Colonic mucosa (tissue), 4 donors: ENCODE data around the gene ENG. TPM values are rescaled to one million over a fixed set of nuclear protein-coding genes. Genes with fewer than 3 reads are reported as not detected.
A peak's percentile ranks its signal among the peaks of the same experiment; 100 is the strongest.

Experiments
- DNase-seq: peaks from one replicate; pipeline ENCODE4 v3.0.0-alpha.2; 2020
- H3K27ac ChIP-seq: fragments of 200-600 bp; one replicate; pipeline ENCODE4 v1.8.0; 2021
- H3K27me3 ChIP-seq: fragments of 200-600 bp; one replicate; pipeline ENCODE4 v1.8.0; 2021
- H3K36me3 ChIP-seq: fragments of 200-600 bp; one replicate; pipeline ENCODE4 v1.8.0; 2021
- H3K4me1 ChIP-seq: fragments of 200-600 bp; one replicate; pipeline ENCODE4 v1.8.0; 2021; ENCODE audit warnings: mild to moderate bottlenecking
- H3K4me3 ChIP-seq: fragments of 200-600 bp; one replicate; pipeline ENCODE4 v1.8.0; 2021
- H3K9ac ChIP-seq, 2 donors: one replicate each; pipeline ENCODE4 v1.7.0; 2013; ENCODE audit warnings: control low read depth in 2 of 2, low read depth in 2 of 2, low read length in 2 of 2
- H3K9me3 ChIP-seq: fragments of 200-600 bp; one replicate; pipeline ENCODE4 v1.8.0; 2021
- intact Hi-C: fragments of 100-400 bp; cut with DNase I; formaldehyde crosslinking; loops from one replicate; pipeline ENCODE4 v1.14.1; 2022
- total RNA-seq, 2 donors: library from RNA; stranded (reverse); fragmentation: NEBNext Ultra II Directional in 1 of 2; extraction: Animal tissue kit (Norgen Biotek cat#: 25700) in 1 of 2; gene quantifications; one replicate each; pipeline ENCODE4 v1.2.1, GENCODE V29; 2021
- TF ChIP-seq, protein P1 (sequence below): fragments of 200-600 bp; IDR thresholded peaks from one replicate; pipeline ENCODE4 v1.8.0; 2022; ENCODE audit warnings: antibody characterized with exemption, mild to moderate bottlenecking
- donor health status: healthy.
- donor health status: DM: no; HTN: no; CAD: no.
- donor health status: DM: no; HTN: no; CAD: no.

The ENG gene
- total RNA-seq, 2 donors from 2014 or later, result 15.4 to 34.5 TPM

DNA sequence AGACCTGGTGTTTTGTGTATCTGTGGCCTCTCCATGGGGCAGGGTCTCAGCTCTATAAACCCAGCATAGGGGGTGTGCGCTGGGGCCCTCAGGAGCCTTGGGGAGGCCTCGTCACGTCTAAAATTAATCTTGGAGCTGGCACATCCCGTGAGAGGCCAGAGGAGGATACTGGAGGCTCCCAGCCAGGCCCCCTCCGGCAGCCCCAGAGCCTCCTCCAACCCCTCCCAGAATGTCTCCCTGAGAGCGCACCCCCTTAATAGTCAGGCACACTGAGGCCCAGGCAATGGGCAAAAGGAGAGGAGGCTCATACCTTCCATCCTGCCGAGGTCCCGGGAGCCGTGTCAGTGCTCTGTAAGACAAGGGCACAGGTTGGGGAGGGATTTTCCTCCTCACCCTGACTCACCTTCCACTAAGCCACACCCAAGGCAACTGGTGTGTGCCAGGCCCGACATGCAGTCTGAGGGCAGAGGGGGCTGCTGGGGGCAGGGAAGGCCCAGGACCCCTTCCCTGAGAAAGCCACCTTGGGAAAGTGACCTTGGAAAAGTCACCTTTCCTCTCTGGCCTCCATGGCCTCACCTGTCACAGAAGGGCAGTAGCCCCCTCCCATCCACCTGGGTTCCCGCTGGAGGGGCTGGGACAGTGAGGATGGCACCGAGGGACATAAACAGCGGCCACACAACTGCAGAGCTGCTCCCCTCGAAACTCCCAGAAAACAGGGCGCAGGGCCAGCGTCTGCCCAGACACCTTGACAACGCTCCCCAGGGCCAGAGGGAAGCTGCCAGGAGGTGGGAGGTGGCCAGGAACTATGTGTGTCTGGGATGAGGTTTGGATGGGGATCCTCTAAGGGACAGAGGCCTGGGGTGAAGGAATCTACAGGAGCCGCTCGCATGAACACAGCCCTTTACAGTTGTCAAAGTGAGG lies 20.1 kb upstream of the ENG start:
- no peak overlapping the region for H3K4me3 ChIP-seq
- peak overlapping the region; percentile 7 for H3K27ac ChIP-seq

DNA sequence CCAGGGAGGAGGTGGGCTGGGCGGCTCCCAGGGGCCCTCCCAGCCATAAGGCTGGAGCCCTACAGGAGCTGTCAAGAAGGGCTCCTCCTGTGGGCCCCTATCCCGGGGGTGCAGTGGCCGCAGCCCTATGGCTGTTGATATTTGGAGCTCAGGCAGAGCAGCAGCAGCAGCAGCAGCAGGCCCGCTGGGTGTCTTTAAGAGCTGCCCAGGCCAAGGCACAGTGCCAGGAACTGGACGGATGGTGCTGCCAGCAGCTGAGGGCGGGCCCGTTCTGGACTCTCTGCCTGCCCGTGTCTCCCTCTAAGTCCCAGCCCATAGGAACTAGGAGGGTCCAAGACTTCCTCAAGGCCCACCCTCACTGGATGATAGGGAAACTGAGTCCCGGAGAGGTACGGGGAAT lies 19.4 kb upstream of the ENG start:
- intact Hi-C loops, result loop anchor here (10.0 kb wide), 1 partner anchor 69 kb away; the partner anchor contains the start of gene FPGS
- Histone ChIP-seq H3K9ac (peak overlapping the region in 1 of 2 donors; percentile 59), H3K27ac (peak overlapping the region; percentile 7), H3K4me3 (no peak overlapping the region), H3K27me3 (no peaks in the 10 kb centered on the region), H3K36me3 (no peaks in the 10 kb centered on the region), H3K4me1 (peaks cover 23% of the 10 kb centered on the region), H3K9me3 (no peaks in the 10 kb centered on the region)
- DNase-seq, result peak; percentile 62
- TF ChIP-seq, protein P1, sequence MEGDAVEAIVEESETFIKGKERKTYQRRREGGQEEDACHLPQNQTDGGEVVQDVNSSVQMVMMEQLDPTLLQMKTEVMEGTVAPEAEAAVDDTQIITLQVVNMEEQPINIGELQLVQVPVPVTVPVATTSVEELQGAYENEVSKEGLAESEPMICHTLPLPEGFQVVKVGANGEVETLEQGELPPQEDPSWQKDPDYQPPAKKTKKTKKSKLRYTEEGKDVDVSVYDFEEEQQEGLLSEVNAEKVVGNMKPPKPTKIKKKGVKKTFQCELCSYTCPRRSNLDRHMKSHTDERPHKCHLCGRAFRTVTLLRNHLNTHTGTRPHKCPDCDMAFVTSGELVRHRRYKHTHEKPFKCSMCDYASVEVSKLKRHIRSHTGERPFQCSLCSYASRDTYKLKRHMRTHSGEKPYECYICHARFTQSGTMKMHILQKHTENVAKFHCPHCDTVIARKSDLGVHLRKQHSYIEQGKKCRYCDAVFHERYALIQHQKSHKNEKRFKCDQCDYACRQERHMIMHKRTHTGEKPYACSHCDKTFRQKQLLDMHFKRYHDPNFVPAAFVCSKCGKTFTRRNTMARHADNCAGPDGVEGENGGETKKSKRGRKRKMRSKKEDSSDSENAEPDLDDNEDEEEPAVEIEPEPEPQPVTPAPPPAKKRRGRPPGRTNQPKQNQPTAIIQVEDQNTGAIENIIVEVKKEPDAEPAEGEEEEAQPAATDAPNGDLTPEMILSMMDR, result no peak

More for the DNA sequence above, 20.1 kb upstream of the ENG start:
- no peaks in the 10 kb centered on the region for H3K36me3 ChIP-seq
- DNase-seq, result no peak
- no peaks in the 10 kb centered on the region for H3K9me3 ChIP-seq
- peak overlapping the region in 1 of 2 donors; percentile 59 for H3K9ac ChIP-seq
- TF ChIP-seq, protein P1, result no peak
- intact Hi-C loops, result loop anchor here (10.0 kb wide), 1 partner anchor 70 kb away; the partner anchor contains the start of gene FPGS
- no peaks in the 10 kb centered on the region for H3K27me3 ChIP-seq
- peaks cover 23% of the 10 kb centered on the region for H3K4me1 ChIP-seq

DNA sequence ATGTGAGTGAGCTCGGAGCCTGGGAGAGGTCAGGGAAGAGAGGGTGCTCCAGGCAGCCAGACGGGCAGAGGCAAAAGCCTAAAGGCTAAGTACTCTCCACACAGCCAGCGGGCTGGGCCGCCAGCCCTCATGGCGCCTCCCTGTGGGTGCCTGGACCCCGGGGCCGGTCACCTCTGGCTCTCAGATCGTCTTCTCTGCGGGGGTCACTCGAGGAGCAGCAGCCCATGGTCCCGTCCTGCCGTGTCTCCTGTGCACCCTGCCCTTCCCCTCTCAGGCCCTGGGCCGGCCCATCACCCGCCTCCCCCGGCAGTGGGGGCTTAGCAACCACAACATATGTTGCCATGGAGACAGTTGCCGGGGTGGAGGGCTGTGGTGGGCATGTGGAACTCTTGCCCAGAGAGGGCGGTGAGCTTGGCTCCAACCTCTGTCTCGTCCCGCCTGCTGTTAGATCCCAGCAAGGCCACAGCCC lies 18.8 kb upstream of the ENG start:
- H3K4me1 ChIP-seq, result peaks cover 23% of the 10 kb centered on the region
- no peak overlapping the region for H3K4me3 ChIP-seq
- H3K27me3 ChIP-seq, result no peaks in the 10 kb centered on the region
- intact Hi-C loops, result loop anchor here (10.0 kb wide), 1 partner anchor 68 kb away; the partner anchor contains the start of gene FPGS
- no peak for DNase-seq
- H3K36me3 ChIP-seq, result no peaks in the 10 kb centered on the region
- H3K9me3 ChIP-seq, result no peaks in the 10 kb centered on the region
- TF ChIP-seq, protein P1, result no peak
- no peak overlapping the region for H3K9ac ChIP-seq
- no peak overlapping the region for H3K27ac ChIP-seq

DNA sequence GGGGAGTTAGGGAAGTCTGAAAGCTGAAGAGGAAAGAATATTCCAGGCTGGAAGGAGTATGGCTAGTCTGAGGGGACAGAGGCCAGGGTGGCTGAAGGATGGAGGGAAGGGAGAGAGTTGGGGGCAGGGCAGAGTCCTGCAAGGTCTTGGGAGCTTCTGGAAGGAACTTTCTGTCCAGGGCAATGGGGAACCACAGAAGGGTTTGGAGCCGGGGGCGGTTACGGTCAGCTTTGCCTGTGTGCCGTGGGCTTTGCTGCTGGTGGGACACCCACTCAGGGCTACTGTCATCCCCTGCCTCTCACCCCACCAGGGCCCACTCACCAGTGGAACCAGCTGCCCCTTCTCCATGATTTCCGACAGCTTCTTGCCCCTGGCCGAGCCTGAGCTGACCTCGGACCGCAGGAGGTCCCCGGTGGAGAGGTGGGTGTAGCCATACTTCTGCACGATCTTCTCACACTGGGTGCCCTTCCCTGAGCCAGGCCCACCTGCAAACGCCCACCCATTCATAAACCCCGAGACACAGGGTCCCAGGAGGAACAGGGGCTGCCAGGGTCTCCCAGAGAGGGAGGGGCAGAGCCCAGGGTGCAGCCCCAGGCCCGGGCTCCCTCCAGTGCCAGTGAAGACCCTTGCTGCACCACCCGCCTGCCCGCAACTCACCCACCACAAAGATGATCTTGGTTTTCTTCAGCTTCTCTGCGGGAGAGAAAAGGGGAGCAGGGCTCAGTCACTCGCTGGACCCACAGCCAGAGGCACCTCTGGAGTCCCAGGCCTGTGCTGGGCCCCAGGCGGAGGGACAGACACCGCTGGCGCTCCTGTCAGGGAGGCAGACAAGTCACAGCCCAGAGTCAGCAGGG lies 18.1 kb upstream of the ENG start:
- H3K36me3 ChIP-seq, result no peaks in the 10 kb centered on the region
- intact Hi-C loops, result loop anchor here (10.0 kb wide), 1 partner anchor 68 kb away; the partner anchor contains the start of gene FPGS
- no peaks in the 10 kb centered on the region for H3K27me3 ChIP-seq
- H3K9me3 ChIP-seq, result no peaks in the 10 kb centered on the region
- TF ChIP-seq, protein P1, result no peak
- no peak overlapping the region for H3K27ac ChIP-seq
- no peak overlapping the region for H3K4me3 ChIP-seq
- peaks cover 23% of the 10 kb centered on the region for H3K4me1 ChIP-seq
- H3K9ac ChIP-seq, result no peak overlapping the region
- no peak for DNase-seq

DNA sequence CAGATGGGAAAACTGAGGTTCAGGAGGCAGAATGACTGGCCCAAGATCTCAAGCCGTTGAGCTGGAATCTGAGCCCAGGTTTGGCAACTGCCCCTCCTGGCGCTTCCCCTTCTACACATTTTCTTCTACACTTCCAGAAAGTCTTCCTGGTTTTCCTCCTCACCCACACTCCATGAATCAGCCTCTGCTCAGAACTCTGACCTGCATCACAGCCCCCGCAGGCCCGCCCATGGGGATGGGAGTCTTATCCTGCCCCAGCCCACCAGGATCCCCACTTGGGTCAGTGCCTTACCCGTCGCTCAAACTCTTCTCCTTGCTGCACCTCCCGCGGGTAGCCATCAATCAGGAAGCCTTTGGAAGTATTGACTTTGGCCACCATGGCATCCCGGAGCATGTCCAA lies 17.1 kb upstream of the ENG start:
- H3K9me3 ChIP-seq, result no peaks in the 10 kb centered on the region
- H3K4me1 ChIP-seq, result peaks cover 19% of the 10 kb centered on the region
- intact Hi-C loops, result loop anchor here (2.0 to 10.0 kb wide), 2 partner anchors 45 to 67 kb away; partner anchors contain the start of genes FPGS and ST6GALNAC4
- no peak overlapping the region for H3K27ac ChIP-seq
- H3K9ac ChIP-seq, result no peak overlapping the region
- H3K36me3 ChIP-seq, result no peaks in the 10 kb centered on the region
- TF ChIP-seq, protein P1, result no peak
- H3K4me3 ChIP-seq, result no peak overlapping the region
- no peaks in the 10 kb centered on the region for H3K27me3 ChIP-seq
- DNase-seq, result no peak
